ENCODE results near the gene EEF1AKMT3. TPM values are rescaled to one million over a fixed set of nuclear protein-coding genes. Genes with fewer than 3 reads are reported as not detected.
"Not testable (repeated sequence)": the region's sequence is repeated elsewhere in the genome, so short reads cannot be mapped to it uniquely, and the experiment has no call there.

Gene EEF1AKMT3
- polyA plus RNA-seq, 3 donors = 5.5 to 12.0 (median 6.3) TPM

DNA sequence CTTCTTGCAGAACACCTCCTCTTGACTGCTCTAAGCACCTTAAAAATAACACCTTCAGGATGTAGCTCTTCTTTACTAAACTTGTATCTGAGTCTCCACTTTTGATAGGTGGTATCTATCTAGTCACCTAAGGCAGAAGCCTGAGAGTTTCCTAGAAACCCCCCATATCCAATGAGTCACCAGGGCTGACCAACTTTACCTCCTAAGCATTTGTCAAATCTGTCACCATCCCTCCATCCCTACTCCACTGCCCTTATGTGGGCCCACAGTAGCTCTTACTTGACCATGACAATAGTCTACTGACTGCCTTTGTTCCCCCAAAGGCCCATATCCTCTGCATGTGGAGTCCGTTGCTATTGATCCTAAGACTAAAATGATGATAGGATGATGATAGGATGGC lies 30.2 kb downstream of the EEF1AKMT3 start:
- H3K27ac ChIP-seq (ENCODE audit: low read depth, low read length) = no peak overlapping the region
- WGBS, 3 donors = 89 to 97% (median 92%) methylated on average over 1 of the region's 1 CpG

DNA sequence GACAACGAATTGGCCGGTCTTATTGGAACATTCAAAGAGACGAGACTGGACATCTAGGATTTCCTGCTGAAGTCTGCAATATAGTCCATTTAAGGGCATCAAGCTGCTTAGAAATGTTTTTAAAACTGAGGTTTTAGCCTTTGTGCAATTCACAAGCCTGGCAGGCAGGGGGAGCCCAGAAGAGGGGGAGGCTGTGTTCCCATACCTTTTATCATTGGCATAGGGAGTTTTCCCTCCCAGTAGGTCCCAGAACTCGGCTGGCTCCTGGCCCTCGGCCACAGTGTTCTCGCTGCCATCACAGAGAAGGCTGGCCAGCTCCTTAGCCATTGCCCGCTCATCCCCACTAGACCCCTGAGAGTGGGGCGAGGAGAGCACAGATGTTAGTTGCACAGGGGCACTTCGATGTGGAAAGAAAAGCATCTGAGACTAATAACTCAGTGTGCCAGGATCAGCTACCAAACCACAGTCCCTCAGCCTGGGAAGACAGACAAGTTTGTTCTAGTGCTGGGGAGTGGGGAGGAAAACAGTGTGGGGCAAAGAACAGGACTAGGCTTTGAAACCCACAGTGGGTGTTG lies 31.0 kb downstream of the EEF1AKMT3 start:
- H3K27ac ChIP-seq (ENCODE audit: low read depth, low read length) = no peak overlapping the region
- 40 to 58% (median 43%) methylated on average over 9 of the region's 9 CpGs for WGBS, 3 donors

GRCh38 chr12:57806677-57807076 lies 34.3 kb downstream of the EEF1AKMT3 start:
- WGBS, 3 donors = 94 to 97% (median 95%) methylated on average over 3 of the region's 3 CpGs
- no peak overlapping the region for H3K27ac ChIP-seq (ENCODE audit: low read depth, low read length)

- H3K27ac ChIP-seq (ENCODE audit: low read depth, low read length) = no peak overlapping the region
- 88 to 96% (median 91%) methylated on average over 9 of the region's 9 CpGs for WGBS, 3 donors
Measured at GRCh38 chr12:57807285-57807684, 34.9 kb downstream of the EEF1AKMT3 start.

GRCh38 chr12:57808351-57808750 lies 35.9 kb downstream of the EEF1AKMT3 start:
- H3K27ac ChIP-seq (ENCODE audit: low read depth, low read length) = no peak overlapping the region
- 83 to 92% (median 92%) methylated on average over 5 of the region's 5 CpGs for WGBS, 3 donors

DNA sequence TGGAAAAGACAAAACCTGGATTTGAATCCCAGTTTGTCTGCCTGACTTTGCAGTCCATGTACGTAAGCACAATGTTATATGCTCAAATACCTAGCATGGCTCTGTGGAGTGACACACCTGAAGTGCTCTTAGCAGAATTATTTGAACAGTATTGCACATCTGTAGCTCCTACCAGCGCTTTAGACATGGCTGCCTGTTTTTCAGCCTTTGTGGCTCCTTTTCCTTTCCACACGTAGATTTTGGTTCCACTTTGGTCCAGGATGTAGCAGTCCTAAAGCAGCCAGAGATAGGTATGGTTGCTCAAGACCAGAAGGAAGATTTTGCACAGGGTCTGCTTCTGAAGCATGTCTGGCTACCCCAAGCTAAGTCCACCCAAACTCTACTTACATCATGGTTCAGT lies 37.0 kb downstream of the EEF1AKMT3 start:
- 87 to 96% (median 90%) methylated on average over 3 of the region's 3 CpGs for WGBS, 3 donors
- H3K27ac ChIP-seq (ENCODE audit: low read depth, low read length) = no peak overlapping the region

GRCh38 chr12:57810450-57810849 lies 38.0 kb downstream of the EEF1AKMT3 start:
- 74 to 94% (median 84%) methylated on average over 5 of the region's 5 CpGs for WGBS, 3 donors
- H3K27ac ChIP-seq (ENCODE audit: low read depth, low read length) = no peak overlapping the region

DNA sequence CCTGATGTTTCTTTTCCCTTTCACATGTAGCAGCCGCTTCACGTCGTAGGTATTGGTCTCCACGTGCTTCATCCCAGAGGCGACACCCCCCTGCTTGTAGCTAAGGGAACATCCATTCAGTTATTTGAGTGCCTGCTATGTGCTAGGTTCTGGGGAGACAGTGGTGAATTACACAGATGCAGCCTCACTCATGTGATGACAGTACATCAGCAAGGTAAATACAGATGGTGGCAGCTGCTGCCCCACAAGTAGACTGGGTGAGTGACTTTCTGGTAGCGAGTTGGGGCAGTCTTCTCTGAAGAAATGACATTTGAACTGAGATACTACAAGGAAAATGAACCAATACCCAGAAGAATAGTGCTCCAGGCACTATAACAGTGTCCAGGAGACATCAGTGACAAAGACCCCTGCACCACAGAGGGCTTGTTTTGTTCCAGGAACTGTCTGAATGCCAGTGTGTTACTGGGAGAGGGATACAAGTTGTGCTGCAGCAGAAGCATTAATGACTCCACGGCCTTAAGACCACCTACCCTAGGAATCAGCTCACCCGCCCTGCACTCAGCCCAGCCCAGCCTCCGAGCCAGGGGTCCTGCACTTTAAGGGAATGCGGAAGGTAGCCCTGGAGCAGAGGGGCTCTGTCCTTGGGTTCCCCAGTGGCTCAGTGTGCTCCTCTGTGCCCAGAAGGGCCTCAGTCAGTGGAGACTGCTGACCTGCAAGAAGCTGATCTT lies 38.8 kb downstream of the EEF1AKMT3 start:
- WGBS, 3 donors = 89 to 93% (median 91%) methylated on average over 10 of the region's 10 CpGs
- H3K27ac ChIP-seq (ENCODE audit: low read depth, low read length) = no peak overlapping the region

DNA sequence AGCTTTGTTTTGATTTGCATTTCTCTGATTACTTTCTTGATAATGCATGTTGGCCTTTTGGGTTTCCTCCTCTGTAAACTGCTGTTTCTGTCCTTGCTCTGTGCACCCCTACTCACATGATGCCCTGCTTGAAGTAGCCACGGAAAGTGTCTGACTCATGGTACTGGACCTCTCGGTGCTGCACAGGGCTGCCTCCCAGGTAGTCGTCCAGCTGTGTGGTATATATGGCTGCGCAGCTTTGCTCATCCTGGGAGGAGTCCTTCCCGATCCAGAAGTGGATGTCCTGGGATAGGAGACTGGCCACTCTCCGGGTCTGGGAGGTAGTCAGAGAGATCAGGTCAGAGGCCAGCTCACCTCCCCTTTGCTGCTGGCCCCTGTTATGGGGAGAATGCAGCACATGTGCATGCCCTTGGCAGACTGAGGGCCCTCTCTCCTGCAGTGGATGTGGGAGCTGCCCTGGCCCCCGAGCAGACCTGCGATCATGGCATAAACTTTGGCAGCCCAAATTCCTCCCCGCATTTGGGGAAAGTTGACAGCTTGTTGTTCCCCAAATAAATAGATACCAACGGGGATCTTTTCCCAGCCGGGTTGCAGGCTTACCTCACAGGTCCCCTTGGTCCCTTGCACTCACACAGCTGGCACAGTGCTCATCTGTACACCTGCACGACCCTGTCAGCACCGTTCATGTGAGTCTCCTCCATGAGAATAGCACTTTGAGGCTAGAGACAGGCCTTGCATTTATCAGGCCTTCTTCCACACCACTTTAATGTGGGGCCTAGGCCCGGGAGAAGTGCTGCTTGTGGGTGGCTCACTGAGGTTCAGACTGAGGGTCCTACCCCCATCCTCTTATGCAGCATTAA lies 40.9 kb downstream of the EEF1AKMT3 start:
- no peak overlapping the region for H3K27ac ChIP-seq (ENCODE audit: low read depth, low read length)
- 82 to 85% (median 82%) methylated on average over 14 of the region's 14 CpGs for WGBS, 3 donors

GRCh38 chr12:57813971-57814772 lies 41.8 kb downstream of the EEF1AKMT3 start:
- H3K27ac ChIP-seq (ENCODE audit: low read depth, low read length) = no peak overlapping the region
- 58 to 67% (median 64%) methylated on average over 16 to 17 of the region's 17 CpGs for WGBS, 3 donors

- H3K27ac ChIP-seq (ENCODE audit: low read depth, low read length) = no peak overlapping the region
- WGBS, 3 donors = 86 to 89% (median 88%) methylated on average over 13 of the region's 13 CpGs
Measured at GRCh38 chr12:57815177-57816000, 43.0 kb downstream of the EEF1AKMT3 start.

GRCh38 chr12:57816001-57816854 lies 43.8 kb downstream of the EEF1AKMT3 start:
- no peak overlapping the region for H3K27ac ChIP-seq (ENCODE audit: low read depth, low read length)
- 37 to 60% (median 49%) methylated on average over 3 of the region's 3 CpGs for WGBS, 3 donors

- H3K27ac ChIP-seq (ENCODE audit: low read depth, low read length) = peak overlapping the region; percentile 31
- WGBS, 3 donors = 12 to 63% (median 15%) methylated on average over 5 of the region's 5 CpGs
Measured at GRCh38 chr12:57816855-57817151, 44.4 kb downstream of the EEF1AKMT3 start.

- WGBS, 3 donors = 46 to 76% (median 63%) methylated on average over 8 of the region's 8 CpGs
- H3K27ac ChIP-seq (ENCODE audit: low read depth, low read length) = no peak overlapping the region
Measured at GRCh38 chr12:57817261-57817989, 45.0 kb downstream of the EEF1AKMT3 start.

- 79 to 91% (median 79%) methylated on average over 3 of the region's 3 CpGs for WGBS, 3 donors
- not testable (repeated sequence) for H3K27ac ChIP-seq (ENCODE audit: low read depth, low read length)
Measured at GRCh38 chr12:57817990-57818331, 45.5 kb downstream of the EEF1AKMT3 start.

- not testable (repeated sequence) for H3K27ac ChIP-seq (ENCODE audit: low read depth, low read length)
- 60 to 72% (median 68%) methylated on average over 8 of the region's 8 CpGs for WGBS, 3 donors
Measured at GRCh38 chr12:57820119-57820518, 47.7 kb downstream of the EEF1AKMT3 start.
